Parathyroid adenoma (tissue), 2 donors: ENCODE data around the gene NFXL1.

Source experiments
- H2AFZ ChIP-seq: fragments of 300-600 bp; sonication (generic); one replicate; pipeline ENCODE4 v1.7.0; 2017; ENCODE audit warnings: antibody characterized with exemption, mild to moderate bottlenecking
- H3K27ac ChIP-seq: fragments of 300-600 bp; sonication (generic); one replicate; pipeline ENCODE4 v1.7.0; 2017
- H3K27me3 ChIP-seq: fragments of 300-600 bp; sonication (generic); one replicate; pipeline ENCODE4 v1.7.0; 2017; ENCODE audit warnings: low read length; ENCODE audit not compliant: control insufficient read depth, insufficient read depth
- H3K36me3 ChIP-seq: fragments of 300-600 bp; sonication (generic); one replicate; pipeline ENCODE4 v1.7.0; 2017; ENCODE audit warnings: low read length; ENCODE audit not compliant: control insufficient read depth, insufficient read depth
- H3K4me1 ChIP-seq: fragments of 300-600 bp; sonication (generic); one replicate; pipeline ENCODE4 v1.7.0; 2017; ENCODE audit warnings: control low read depth
- H3K4me2 ChIP-seq: fragments of 300-600 bp; sonication (generic); one replicate; pipeline ENCODE4 v1.7.0; 2017; ENCODE audit warnings: low read length
- H3K4me3 ChIP-seq: fragments of 300-600 bp; sonication (generic); one replicate; pipeline ENCODE4 v1.7.0; 2017; ENCODE audit warnings: low read depth, low read length
- H3K79me2 ChIP-seq: fragments of 300-600 bp; sonication (generic); one replicate; pipeline ENCODE4 v1.7.0; 2017; ENCODE audit warnings: control low read depth
- H3K9ac ChIP-seq: fragments of 300-600 bp; sonication (generic); one replicate; pipeline ENCODE4 v1.7.0; 2017; ENCODE audit warnings: mild to moderate bottlenecking
- H3K9me3 ChIP-seq: fragments of 300-600 bp; sonication (generic); one replicate; pipeline ENCODE4 v1.7.0; 2017; ENCODE audit warnings: low read length; ENCODE audit not compliant: control insufficient read depth
- CTCF ChIP-seq: fragments of 300-600 bp; sonication (generic); IDR thresholded peaks from one replicate; pipeline ENCODE4 v1.7.0; 2017; ENCODE audit warnings: antibody characterized with exemption, mild to moderate bottlenecking
- donor health status: primary hyperparathyroidism.

Gene NFXL1

GRCh38 chr4:47824840-47825239 is 89.5 kb downstream of the NFXL1 start:
- Histone ChIP-seq H3K9me3 (no peaks in the 10 kb centered on the region), H3K9ac (no peak overlapping the region), H3K4me3 (peak overlapping the region; percentile 0), H3K4me1 (no peaks in the 10 kb centered on the region), H3K4me2 (peak overlapping the region; percentile 50), H3K79me2 (no peaks in the 10 kb centered on the region), H2AFZ (no peak overlapping the region), H3K27ac (no peak overlapping the region), H3K36me3 (no peaks in the 10 kb centered on the region), H3K27me3 (no peaks in the 10 kb centered on the region)
- no peak for TF ChIP-seq CTCF

- Histone ChIP-seq H3K4me1 (no peaks in the 10 kb centered on the region), H3K9me3 (no peaks in the 10 kb centered on the region), H3K27me3 (no peaks in the 10 kb centered on the region), H3K4me3 (no peak overlapping the region), H3K79me2 (no peaks in the 10 kb centered on the region), H3K27ac (no peak overlapping the region), H3K4me2 (no peak overlapping the region), H3K36me3 (no peaks in the 10 kb centered on the region), H2AFZ (no peak overlapping the region), H3K9ac (no peak overlapping the region)
- no peak for TF ChIP-seq CTCF
Observed at GRCh38 chr4:47819178-47819577, 95.2 kb downstream of the NFXL1 start.

GRCh38 chr4:47817275-47817674 is 97.1 kb downstream of the NFXL1 start:
- no peak for TF ChIP-seq CTCF

GRCh38 chr4:47816748-47817147 is 97.6 kb downstream of the NFXL1 start:
- Histone ChIP-seq H3K4me1 (no peaks in the 10 kb centered on the region), H3K27me3 (no peaks in the 10 kb centered on the region), H3K27ac (no peak overlapping the region), H3K79me2 (no peaks in the 10 kb centered on the region), H3K36me3 (no peaks in the 10 kb centered on the region), H3K4me2 (no peak overlapping the region), H3K9me3 (no peaks in the 10 kb centered on the region), H3K9ac (no peak overlapping the region), H2AFZ (no peak overlapping the region), H3K4me3 (no peak overlapping the region)
- TF ChIP-seq CTCF, result no peak

More at GRCh38 chr4:47817275-47817674, 97.1 kb downstream of the NFXL1 start:
- Histone ChIP-seq H3K27me3 (no peaks in the 10 kb centered on the region), H3K36me3 (no peaks in the 10 kb centered on the region), H3K4me3 (no peak overlapping the region), H3K4me1 (no peaks in the 10 kb centered on the region), H2AFZ (no peak overlapping the region), H3K79me2 (no peaks in the 10 kb centered on the region), H3K4me2 (no peak overlapping the region), H3K27ac (no peak overlapping the region), H3K9me3 (no peaks in the 10 kb centered on the region), H3K9ac (no peak overlapping the region)

- H3K4me2 ChIP-seq, result no peak overlapping the region
- H3K27me3 ChIP-seq, result no peaks in the 10 kb centered on the region
- no peak overlapping the region for H2AFZ ChIP-seq
- no peak overlapping the region for H3K27ac ChIP-seq
- no peaks in the 10 kb centered on the region for H3K79me2 ChIP-seq
- H3K4me3 ChIP-seq, result no peak overlapping the region
- H3K4me1 ChIP-seq, result no peaks in the 10 kb centered on the region
- no peak for TF ChIP-seq CTCF
- no peaks in the 10 kb centered on the region for H3K9me3 ChIP-seq
- no peaks in the 10 kb centered on the region for H3K36me3 ChIP-seq
- no peak overlapping the region for H3K9ac ChIP-seq
Observed at GRCh38 chr4:47814618-47815295, 99.6 kb downstream of the NFXL1 start.
